HepG2 (cell line): ENCODE data around the gene FCHSD1. TPM values are rescaled to one million over a fixed set of nuclear protein-coding genes. Genes with fewer than 3 reads are reported as not detected.

Experiments
- ATAC-seq: fragments of 200-7000 bp; cut with Tn5 transposase; 3 replicates; pipeline ENCODE4 v1.9.1; 2020; ENCODE audit warnings: mild to moderate bottlenecking, moderate library complexity
- BruUV-seq: library from RNA; stranded (reverse); fragments of 400-500 nt; replicated peaks from 2 replicates; lab custom pipeline; 2021; lab: Mats Ljungman, UMichigan
- CTCF ChIA-PET: fragments of 300-600 bp; formaldehyde crosslinking; extraction: SDS; loops from one replicate; lab custom pipeline; 2021; ENCODE audit warnings: low total read pairs, inconsistent platforms, low intra/inter-chr PET ratio; lab: Yijun Ruan, JAX
- POLR2A ChIA-PET: fragments of 350-600 bp; sonication (Branson Sonifier 250); formaldehyde crosslinking; loops from one replicate; lab custom pipeline; 2020; ENCODE audit warnings: antibody characterized with exemption, inconsistent platforms; lab: Yijun Ruan, JAX
- DNase-seq: peaks from one replicate; pipeline ENCODE4 v3.0.0-alpha.2; 2015; ENCODE audit warnings: low spot score
- FAIRE-seq: peaks from 3 replicates; lab custom pipeline; 2011; peaks lifted over from hg19 to GRCh38; lab: Jason Lieb, UNC
- H2AFZ ChIP-seq: one replicate; pipeline ENCODE4 v1.6.1; 2011; ENCODE audit warnings: low read length, inconsistent platforms
- H3K27ac ChIP-seq: fragments of 300-600 bp; 3 replicates; pipeline ENCODE4 v1.8.0; 2011; ENCODE audit warnings: mixed run types, mild to moderate bottlenecking, mixed read lengths, low read length, inconsistent platforms; ENCODE audit not compliant: insufficient read depth; ENCODE audit errors: extremely low read length
- H3K27me3 ChIP-seq, 2 experiments: fragments of 200-600 bp in 1 of 2; 2 replicates in 1 of 2; 3 replicates in 1 of 2; pipeline versions ENCODE4 v1.6.0 to v1.8.0; 2011; ENCODE audit warnings: low read length in 2 of 2, mild to moderate bottlenecking in 2 of 2, moderate library complexity in 2 of 2, inconsistent platforms in 1 of 2; ENCODE audit not compliant: insufficient read depth in 2 of 2, control insufficient read depth in 1 of 2
- H3K36me3 ChIP-seq, 2 experiments: fragments of 200-600 bp in 1 of 2; replicated peaks in 1 of 2; 2 replicates in 1 of 2; 3 replicates in 1 of 2; pipeline versions ENCODE4 v1.5.1 to v1.8.0; 2011; ENCODE audit warnings: low read length in 2 of 2, inconsistent platforms in 1 of 2; ENCODE audit not compliant: insufficient read depth in 2 of 2, control insufficient read depth in 1 of 2
- H3K4me1 ChIP-seq: 2 replicates; pipeline ENCODE4 v1.5.1; 2012; ENCODE audit warnings: low read length, inconsistent platforms; ENCODE audit not compliant: insufficient read depth
- H3K4me2 ChIP-seq: 2 replicates; pipeline ENCODE4 v1.6.0; 2011; ENCODE audit warnings: low read depth, low read length, inconsistent platforms
- H3K4me3 ChIP-seq, 3 experiments: fragments of 200-600 bp in 1 of 3; sonication (generic), shearing (Covaris generic) in 1 of 3; replicated peaks in 1 of 3; 2 replicates each; pipeline ENCODE4 v1.5.1; 2011 to 2016; ENCODE audit warnings: low read length in 3 of 3, inconsistent platforms in 2 of 3, low read depth in 2 of 3, mild to moderate bottlenecking in 2 of 3, control low read depth in 1 of 3, mixed read lengths in 1 of 3; ENCODE audit not compliant: insufficient read depth in 1 of 3
- H3K79me2 ChIP-seq: one replicate; pipeline ENCODE4 v1.6.1; 2011; ENCODE audit warnings: low read length, inconsistent platforms; ENCODE audit not compliant: insufficient read depth
- H3K9ac ChIP-seq: 2 replicates; pipeline ENCODE4 v1.6.0; 2011; ENCODE audit warnings: mild to moderate bottlenecking, low read depth, low read length, inconsistent platforms; ENCODE audit not compliant: insufficient read depth
- H3K9me3 ChIP-seq: 2 replicates; pipeline ENCODE4 v1.5.1; 2012; ENCODE audit warnings: mild to moderate bottlenecking, low read length
- H4K20me1 ChIP-seq: 2 replicates; pipeline ENCODE4 v1.6.0; 2011; ENCODE audit warnings: inconsistent platforms, mild to moderate bottlenecking, low read length, moderate library complexity; ENCODE audit not compliant: insufficient read depth
- ATRX ChIP-seq: sonication (generic); formaldehyde crosslinking; IDR thresholded peaks from 2 replicates; pipeline ENCODE4 v1.4.0; 2020; ENCODE audit warnings: missing genetic modification reagents, borderline replicate concordance
- FOXK2 ChIP-seq: fragments of 450-650 bp; IDR thresholded peaks from 2 replicates; pipeline ENCODE4 v1.6.1; 2016
- KLF12 ChIP-seq: sonication (generic); formaldehyde crosslinking; IDR thresholded peaks from 2 replicates; pipeline ENCODE4 v1.4.0; 2020; ENCODE audit warnings: missing genetic modification reagents, borderline replicate concordance
- SIN3A ChIP-seq: IDR thresholded peaks from 2 replicates; pipeline ENCODE4 v1.6.1; 2011; ENCODE audit warnings: low read depth, mild to moderate bottlenecking, control low read depth, low read length, borderline replicate concordance
- TEAD2 ChIP-seq: sonication (generic); formaldehyde crosslinking; IDR thresholded peaks from 2 replicates; pipeline ENCODE4 v1.9.0; 2021; ENCODE audit warnings: missing genetic modification reagents
- ZFP41 ChIP-seq: sonication (generic); formaldehyde crosslinking; IDR thresholded peaks from 2 replicates; pipeline ENCODE4 v1.4.0; 2020; ENCODE audit warnings: mild to moderate bottlenecking, missing genetic modification reagents, borderline replicate concordance
- ZNF451 ChIP-seq: sonication (generic); formaldehyde crosslinking; IDR thresholded peaks from 2 replicates; pipeline ENCODE4 v1.5.0; 2020; ENCODE audit warnings: mild to moderate bottlenecking, missing genetic modification reagents
- ZNF672 ChIP-seq: sonication (generic); formaldehyde crosslinking; IDR thresholded peaks from 2 replicates; pipeline ENCODE4 v1.8.1; 2022; ENCODE audit warnings: missing genetic modification reagents
- WGBS: methylation state at CpG from one replicate; pipeline ENCODE4 v1.1.6; 2017; ENCODE audit warnings: low lambda C conversion rate; 5-methylcytosine and 5-hydroxymethylcytosine counted together
- in situ Hi-C: cut with HindIII; loops from 2 replicates; pipeline ENCODE4 v1.10.0; 2017; ENCODE audit warnings: low pct_unique_long_range_greater_than_20kb; ENCODE audit not compliant: extremely low pct_ligation_motif_present
- intact Hi-C: fragments of 100-400 bp; cut with micrococcal nuclease; formaldehyde crosslinking; loops from one replicate; pipeline ENCODE4 v1.10.0; 2022; ENCODE audit not compliant: unreplicated experiment
- polyA plus RNA-seq, 8 experiments: library from polyadenylated mRNA; depleted of rRNA in 3 of 8; stranded (reverse) in 7 of 8; unstranded in 1 of 8; fragments of >200 nt; fragmentation: Illumina TruSeq in 4 of 8; extraction: Trizol in 4 of 8; gene quantifications; 2 replicates each; pipeline versions ENCODE4 v1.2.1 to v1.2.3, GENCODE V29; 2011 to 2016; ENCODE audit warnings: low read depth in 4 of 8, missing spikeins in 1 of 8, mixed read lengths in 1 of 8; ENCODE audit not compliant: insufficient read depth in 1 of 8
- total RNA-seq, 5 experiments: library from RNA; depleted of rRNA; stranded (reverse); fragments of >200 nt; fragmentation: Illumina TruSeq; extraction: Trizol; gene quantifications; 2 replicates each; pipeline ENCODE4 v1.2.3, GENCODE V29; 2016; ENCODE audit warnings: low read depth in 1 of 5
- TF ChIP-seq, protein P1 (sequence below): sonication (generic); formaldehyde crosslinking; IDR thresholded peaks from 2 replicates; pipeline ENCODE4 v1.5.1; 2020; ENCODE audit warnings: missing genetic modification reagents, mild to moderate bottlenecking, borderline replicate concordance
- TF ChIP-seq, protein P2 (sequence below): sonication (generic); formaldehyde crosslinking; IDR thresholded peaks from 2 replicates; pipeline ENCODE4 v1.9.0; 2021; ENCODE audit warnings: missing genetic modification reagents, mild to moderate bottlenecking, borderline replicate concordance
- TF ChIP-seq, protein P3 (sequence below): sonication (generic); formaldehyde crosslinking; IDR thresholded peaks from 2 replicates; pipeline ENCODE4 v1.4.0; 2020; ENCODE audit warnings: mild to moderate bottlenecking, missing genetic modification reagents
- TF ChIP-seq, protein P4 (sequence below): sonication (generic); formaldehyde crosslinking; IDR thresholded peaks from 2 replicates; pipeline ENCODE4 v1.9.0; 2021; ENCODE audit warnings: missing genetic modification reagents, borderline replicate concordance

The FCHSD1 gene
- total and polyA plus RNA-seq, 2 of the 13 experiments (the other 11 are each of a cell fraction or from before 2014, with no cell fraction given), result 5.5 to 15.4 TPM

DNA sequence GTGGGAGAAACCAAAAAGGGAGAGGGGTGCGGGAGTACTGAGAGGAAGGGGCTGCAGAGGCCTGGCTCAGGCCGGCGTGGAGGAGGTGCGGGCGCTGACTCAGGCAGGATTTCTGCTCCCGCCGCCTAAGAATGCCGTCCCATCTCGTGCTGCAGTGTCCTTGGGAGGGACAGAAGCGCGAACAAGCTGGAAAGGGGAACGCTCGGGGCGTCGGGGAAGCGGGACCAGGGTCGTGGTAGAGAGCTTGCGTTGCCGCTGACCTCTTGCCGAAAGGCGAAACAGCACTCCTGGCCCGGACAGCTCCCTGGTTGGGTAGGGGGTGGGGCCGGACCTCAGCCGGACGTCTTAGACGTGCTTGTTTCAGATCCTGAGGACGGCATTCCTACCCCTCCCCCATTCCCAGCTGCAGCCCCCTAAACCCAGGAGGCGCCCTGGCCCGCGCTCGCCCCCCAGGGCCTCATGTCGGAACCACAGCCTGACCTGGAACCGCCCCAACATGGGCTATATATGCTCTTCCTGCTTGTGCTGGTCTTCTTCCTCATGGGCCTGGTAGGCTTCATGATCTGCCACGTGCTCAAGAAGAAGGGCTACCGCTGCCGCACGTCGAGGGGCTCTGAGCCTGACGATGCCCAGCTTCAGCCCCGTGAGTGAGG, 13.3 kb downstream of the FCHSD1 start:
- ATAC-seq, result peak; percentile 56
- WGBS, result 11% methylated on average over 22 of the region's 40 CpGs
- Histone ChIP-seq H3K36me3 (peaks cover 2 to 16% of the 10 kb centered on the region in 2 experiments; a peak in 1 of 5 replicates), H3K4me2 (peak overlapping the region; percentile 95), H2AFZ (peak overlapping the region; percentile 1), H3K4me1 (peaks cover 29% of the 10 kb centered on the region), H3K9me3 (no peaks in the 10 kb centered on the region), H3K9ac (peak overlapping the region; percentile 69), H3K27me3 (no peaks in the 10 kb centered on the region; a peak in 1 of 5 replicates), H3K79me2 (peaks cover 33% of the 10 kb centered on the region), H3K27ac (peak overlapping the region; percentile 75), H3K4me3 (peak overlapping the region; percentile 91 to 99 (median 99)), H4K20me1 (peaks cover 7% of the 10 kb centered on the region)
- in situ Hi-C loops (loop anchor here (5.0 kb wide), 1 partner anchor 46 kb away; no protein-coding TSS in a partner anchor), intact Hi-C loops (loop anchor here (1.0 kb wide), 1 partner anchor 46 kb away; no protein-coding TSS in a partner anchor)
- FAIRE-seq, result no peak
- ChIA-PET CTCF (no interaction called here), POLR2A (interaction anchor here (1.2 to 3.1 kb wide), 14 partner anchors 9 to 331 kb away, joined by 3 to 35 read pairs (median 8); partner anchors contain the start of genes DELE1, DIAPH1, FCHSD1 and RNF14)
- TSS peak; percentile 47 for BruUV-seq
- peak; percentile 37 for DNase-seq
- TF ChIP-seq ZNF672 (CRISPR knock-in tag) (no peak), SIN3A (peak; percentile 66; the same call in 1 of the 2 replicates), KLF12 (no peak), ZNF451 (CRISPR knock-in tag) (no peak), TEAD2 (CRISPR knock-in tag) (no peak), FOXK2 (no peak), ZFP41 (CRISPR knock-in tag) (no peak), ATRX (CRISPR knock-in tag) (no peak)
- TF ChIP-seq, protein P1, sequence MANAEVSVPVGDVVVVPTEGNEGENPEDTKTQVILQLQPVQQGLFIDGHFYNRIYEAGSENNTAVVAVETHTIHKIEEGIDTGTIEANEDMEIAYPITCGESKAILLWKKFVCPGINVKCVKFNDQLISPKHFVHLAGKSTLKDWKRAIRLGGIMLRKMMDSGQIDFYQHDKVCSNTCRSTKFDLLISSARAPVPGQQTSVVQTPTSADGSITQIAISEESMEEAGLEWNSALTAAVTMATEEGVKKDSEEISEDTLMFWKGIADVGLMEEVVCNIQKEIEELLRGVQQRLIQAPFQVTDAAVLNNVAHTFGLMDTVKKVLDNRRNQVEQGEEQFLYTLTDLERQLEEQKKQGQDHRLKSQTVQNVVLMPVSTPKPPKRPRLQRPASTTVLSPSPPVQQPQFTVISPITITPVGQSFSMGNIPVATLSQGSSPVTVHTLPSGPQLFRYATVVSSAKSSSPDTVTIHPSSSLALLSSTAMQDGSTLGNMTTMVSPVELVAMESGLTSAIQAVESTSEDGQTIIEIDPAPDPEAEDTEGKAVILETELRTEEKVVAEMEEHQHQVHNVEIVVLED (CRISPR knock-in tag), result no peak
- TF ChIP-seq, protein P2, sequence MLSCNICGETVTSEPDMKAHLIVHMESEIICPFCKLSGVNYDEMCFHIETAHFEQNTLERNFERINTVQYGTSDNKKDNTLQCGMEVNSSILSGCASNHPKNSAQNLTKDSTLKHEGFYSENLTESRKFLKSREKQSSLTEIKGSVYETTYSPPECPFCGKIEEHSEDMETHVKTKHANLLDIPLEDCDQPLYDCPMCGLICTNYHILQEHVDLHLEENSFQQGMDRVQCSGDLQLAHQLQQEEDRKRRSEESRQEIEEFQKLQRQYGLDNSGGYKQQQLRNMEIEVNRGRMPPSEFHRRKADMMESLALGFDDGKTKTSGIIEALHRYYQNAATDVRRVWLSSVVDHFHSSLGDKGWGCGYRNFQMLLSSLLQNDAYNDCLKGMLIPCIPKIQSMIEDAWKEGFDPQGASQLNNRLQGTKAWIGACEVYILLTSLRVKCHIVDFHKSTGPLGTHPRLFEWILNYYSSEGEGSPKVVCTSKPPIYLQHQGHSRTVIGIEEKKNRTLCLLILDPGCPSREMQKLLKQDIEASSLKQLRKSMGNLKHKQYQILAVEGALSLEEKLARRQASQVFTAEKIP, result no peak
- TF ChIP-seq, protein P3, sequence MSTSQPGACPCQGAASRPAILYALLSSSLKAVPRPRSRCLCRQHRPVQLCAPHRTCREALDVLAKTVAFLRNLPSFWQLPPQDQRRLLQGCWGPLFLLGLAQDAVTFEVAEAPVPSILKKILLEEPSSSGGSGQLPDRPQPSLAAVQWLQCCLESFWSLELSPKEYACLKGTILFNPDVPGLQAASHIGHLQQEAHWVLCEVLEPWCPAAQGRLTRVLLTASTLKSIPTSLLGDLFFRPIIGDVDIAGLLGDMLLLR (CRISPR knock-in tag), result 0 out of 2 replicates have a peak, but pooled peaks have one; percentile 28
- TF ChIP-seq, protein P4, sequence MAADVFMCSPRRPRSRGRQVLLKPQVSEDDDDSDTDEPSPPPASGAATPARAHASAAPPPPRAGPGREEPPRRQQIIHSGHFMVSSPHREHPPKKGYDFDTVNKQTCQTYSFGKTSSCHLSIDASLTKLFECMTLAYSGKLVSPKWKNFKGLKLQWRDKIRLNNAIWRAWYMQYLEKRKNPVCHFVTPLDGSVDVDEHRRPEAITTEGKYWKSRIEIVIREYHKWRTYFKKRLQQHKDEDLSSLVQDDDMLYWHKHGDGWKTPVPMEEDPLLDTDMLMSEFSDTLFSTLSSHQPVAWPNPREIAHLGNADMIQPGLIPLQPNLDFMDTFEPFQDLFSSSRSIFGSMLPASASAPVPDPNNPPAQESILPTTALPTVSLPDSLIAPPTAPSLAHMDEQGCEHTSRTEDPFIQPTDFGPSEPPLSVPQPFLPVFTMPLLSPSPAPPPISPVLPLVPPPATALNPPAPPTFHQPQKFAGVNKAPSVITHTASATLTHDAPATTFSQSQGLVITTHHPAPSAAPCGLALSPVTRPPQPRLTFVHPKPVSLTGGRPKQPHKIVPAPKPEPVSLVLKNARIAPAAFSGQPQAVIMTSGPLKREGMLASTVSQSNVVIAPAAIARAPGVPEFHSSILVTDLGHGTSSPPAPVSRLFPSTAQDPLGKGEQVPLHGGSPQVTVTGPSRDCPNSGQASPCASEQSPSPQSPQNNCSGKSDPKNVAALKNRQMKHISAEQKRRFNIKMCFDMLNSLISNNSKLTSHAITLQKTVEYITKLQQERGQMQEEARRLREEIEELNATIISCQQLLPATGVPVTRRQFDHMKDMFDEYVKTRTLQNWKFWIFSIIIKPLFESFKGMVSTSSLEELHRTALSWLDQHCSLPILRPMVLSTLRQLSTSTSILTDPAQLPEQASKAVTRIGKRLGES (CRISPR knock-in tag), result no peak
